Pulmonary artery endothelial cell (primary cell): ENCODE data around the gene FBF1. TPM values are rescaled to one million over a fixed set of nuclear protein-coding genes. Genes with fewer than 3 reads are reported as not detected.
"Not testable (repeated sequence)": the region's sequence is repeated elsewhere in the genome, so short reads cannot be mapped to it uniquely, and the experiment has no call there.

ENCODE experiments used
- DNase-seq: peaks from one replicate; pipeline ENCODE4 v3.0.0-alpha.2; 2011; ENCODE audit warnings: low read depth, low spot score
- total RNA-seq: library from RNA; depleted of rRNA; stranded (reverse); fragments of >200 nt; gene quantifications from 2 replicates; pipeline ENCODE4 v1.2.3, GENCODE V29; 2014

FBF1 gene, protein sequence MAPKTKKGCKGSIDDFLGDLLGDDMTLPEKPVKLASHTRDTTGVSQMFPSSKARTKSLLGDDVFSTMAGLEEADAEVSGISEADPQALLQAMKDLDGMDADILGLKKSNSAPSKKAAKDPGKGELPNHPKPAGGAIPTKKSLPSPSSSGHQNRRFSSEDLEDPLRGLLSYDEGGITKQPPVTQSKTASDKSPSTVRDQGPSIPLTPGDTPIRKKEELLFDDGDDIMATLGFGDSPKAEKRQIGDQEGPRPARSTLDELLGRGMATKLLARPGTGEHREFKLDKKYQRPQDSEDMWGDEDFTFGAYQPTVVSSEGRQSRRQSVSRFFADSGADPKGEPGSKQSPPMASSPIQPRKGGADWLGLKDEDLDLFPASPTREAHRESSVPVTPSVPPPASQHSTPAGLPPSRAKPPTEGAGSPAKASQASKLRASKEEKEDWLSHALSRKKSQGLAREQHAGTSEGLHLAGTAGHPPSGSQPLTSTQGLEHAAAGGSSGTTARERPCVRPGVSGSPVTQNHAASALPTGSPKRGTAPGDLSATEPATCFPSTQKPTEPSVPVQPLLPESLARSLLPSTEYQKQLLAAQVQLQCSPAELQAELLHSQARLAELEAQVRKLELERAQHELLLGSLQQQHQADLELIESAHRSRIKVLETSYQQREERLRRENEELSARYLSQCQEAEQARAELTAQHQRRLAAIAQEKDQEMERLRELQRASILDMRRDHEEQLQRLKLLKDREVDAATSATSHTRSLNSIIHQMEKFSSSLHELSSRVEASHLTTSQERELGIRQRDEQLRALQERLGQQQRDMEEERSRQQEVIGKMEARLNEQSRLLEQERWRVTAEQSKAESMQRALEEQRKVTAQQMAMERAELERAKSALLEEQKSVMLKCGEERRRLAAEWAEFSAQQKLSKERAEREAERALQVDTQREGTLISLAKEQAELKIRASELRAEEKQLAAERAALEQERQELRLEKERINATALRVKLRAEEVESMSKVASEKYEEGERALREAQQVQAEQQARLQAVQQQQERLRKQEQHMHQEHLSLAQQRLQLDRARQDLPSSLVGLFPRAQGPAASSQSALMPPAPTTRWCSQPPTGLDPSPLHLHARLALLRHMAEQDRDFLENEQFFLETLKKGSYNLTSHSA
- 6.9 and 10.4 TPM in 2 replicates for total RNA-seq

DNA sequence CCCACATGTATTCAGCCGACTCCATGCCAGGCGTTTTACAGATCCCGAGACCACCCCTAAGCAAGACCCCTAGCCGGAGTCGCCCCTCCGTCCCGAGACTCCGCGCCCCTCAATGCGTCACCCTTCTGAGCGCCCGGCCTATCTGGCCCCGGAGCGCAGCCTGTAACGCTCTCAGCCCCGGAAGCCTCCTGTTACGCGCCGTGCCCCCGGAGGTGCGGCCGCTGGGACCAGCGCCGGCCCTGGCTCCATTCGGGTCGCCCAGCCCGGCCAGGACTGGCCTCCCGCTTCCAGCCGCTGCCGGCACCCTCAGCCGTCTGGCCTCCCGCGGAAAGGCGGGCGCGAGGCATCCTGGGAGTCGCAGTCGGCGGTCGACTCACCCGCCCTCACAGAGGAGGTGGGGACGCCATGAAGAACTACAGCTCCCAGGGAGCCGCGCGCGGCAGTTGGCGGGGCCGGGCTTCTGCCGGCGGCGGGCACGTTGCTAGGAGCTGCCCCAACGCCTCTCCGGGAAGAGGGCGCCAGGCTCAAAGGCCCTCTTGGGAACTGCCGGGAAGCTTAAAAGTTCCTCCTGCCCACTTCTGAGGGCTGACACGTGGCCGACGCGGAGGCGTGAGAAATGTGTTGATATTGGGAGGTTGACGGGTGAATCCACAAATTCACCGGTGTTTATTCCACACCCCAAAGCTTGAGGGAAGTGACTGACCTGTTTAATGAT, at the start of gene FBF1:
TSS of gene FBF1 (minus strand) at position 316 of the 715 bp plus-strand sequence. CDS start 2,893 bp downstream, outside the sequence.
- peak; percentile 75 for DNase-seq

DNA sequence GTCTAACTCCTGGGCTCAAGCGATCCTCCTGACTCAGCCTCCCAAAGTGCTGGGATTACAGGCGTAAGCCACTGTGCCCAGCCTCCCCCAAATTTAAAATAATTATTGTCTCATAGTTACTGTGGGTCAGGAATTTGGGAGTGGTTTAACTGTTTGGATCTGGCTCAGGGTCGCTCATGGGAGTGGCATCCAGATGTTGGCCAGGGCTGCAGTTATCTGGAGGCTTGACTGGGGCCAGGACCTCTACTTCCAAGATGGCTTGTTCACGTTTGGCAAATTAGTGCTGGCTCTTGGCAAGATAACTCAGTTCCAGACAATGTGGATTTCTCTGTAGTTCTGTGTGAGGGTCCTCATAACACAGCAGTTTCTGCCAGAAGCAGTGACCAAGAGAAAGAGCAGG, 46.2 kb upstream of the FBF1 start:
- no peak for DNase-seq

DNA sequence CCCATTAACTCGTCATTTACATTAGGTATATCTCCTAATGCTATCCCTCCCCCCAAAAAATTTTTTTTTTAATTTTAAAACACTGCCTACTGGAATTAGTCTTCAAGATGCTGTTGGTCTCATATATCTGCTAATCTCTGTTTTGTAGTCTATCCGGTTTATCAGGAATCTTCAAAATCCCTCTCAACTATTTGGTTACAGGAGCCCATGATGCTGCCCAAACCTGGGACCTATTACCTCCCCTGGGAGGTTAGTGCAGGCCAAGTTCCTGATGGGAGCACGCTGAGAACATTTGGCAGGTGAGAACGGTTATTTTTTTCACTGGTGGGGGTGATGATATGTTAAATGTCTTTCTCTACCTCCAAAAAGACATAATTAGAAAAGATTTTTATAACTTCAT, 45.1 kb upstream of the FBF1 start:
- no peak for DNase-seq

DNA sequence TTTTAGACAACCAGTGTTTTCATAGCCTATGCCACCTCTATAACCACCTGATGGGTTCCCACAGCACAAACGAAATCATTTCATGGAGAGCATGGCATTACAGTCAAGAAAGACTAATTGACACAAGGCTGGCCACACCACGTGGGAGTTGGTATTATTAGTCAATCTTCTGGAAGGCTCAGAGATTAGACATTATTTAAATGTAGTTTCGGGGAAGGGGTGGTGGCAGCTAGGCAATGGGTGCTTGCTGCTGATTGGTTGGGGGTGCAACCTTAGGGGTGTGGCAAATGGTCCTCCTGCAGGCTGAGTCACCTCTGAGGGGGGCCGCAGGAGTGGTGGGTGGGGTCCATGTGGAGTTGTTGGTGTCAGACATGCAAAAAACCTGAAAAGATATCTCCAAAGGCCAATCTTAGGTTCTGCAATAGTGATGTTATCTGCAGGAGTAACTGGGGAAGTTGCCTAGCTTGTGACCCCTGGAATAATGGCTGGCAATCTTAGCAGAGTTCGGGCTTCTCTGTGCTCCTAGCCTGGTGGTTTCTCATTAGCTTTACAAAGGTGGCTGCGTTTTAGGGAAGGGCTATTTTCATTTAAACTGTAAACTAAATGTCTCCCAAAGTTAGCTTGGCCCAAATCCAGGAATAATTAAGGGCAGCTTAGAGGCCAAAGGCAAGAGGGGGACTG, 42.8 kb upstream of the FBF1 start:
- no peak for DNase-seq

DNA sequence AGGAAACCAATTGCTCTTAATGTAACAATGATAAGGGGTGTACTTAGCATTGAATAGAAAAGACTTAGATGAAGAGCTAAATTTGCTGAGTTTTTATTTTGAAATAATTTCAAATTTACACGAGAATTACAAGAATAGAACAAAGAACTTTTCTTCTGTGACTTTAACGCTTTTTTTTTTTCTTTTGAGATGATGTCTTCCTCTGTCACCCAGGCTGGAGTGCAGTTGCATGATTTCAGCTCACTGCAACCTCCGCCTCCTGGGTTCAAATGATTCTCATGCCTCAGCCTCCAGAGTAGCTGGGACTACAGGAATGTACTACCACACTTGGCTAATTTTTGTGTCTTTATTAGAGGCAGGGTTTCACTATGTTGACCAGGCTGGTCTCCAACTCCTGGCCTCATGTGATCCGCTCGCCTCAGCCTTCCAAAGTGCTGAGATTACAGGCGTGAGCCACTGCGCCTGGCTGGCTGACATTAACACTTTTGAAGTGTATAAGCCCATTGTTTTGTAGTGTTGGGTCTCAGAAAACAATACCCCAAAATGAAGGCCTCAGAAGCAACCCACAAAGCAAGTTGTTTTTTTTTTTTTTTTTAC, 40.3 kb upstream of the FBF1 start:
- DNase-seq: no peak

DNA sequence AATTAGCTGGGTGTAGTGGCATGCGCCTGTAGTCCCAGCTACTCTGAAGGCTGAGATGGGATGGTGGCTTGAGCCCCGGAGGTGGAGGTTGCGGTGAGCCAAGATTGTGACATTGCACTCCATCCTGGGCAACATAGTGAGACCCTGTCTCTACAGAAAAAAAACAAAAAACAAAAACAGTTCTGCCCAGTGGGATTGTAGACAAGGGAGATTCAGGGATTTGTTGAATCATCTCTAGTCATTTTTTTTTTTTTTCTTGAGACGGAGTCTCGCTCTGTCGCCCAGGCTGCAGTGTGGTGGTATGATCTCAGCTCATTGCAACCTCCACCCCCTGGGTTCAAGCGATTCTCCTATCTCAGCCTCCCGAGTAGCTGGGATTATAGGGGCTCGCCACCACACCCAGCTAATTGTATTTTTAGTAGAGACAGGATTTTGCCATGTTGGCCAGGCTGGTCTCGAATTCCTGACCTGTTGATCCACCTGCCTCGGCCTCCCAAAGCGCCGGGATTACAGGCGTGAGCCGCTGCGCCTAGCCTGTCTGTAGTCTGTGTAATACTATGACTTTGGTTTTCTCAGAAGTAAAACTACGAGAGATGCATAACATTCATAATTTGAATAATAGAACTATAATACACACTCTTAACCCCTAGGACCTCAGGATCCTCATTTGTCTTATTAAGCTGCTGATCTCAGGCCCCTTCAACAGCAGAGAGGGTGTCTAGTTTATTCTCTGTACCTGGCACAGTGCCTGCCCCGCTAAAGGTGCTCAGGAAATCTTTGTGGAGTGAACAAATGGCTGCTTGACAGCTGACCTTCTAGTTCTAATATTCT, 39.6 kb upstream of the FBF1 start:
- no peak for DNase-seq

DNA sequence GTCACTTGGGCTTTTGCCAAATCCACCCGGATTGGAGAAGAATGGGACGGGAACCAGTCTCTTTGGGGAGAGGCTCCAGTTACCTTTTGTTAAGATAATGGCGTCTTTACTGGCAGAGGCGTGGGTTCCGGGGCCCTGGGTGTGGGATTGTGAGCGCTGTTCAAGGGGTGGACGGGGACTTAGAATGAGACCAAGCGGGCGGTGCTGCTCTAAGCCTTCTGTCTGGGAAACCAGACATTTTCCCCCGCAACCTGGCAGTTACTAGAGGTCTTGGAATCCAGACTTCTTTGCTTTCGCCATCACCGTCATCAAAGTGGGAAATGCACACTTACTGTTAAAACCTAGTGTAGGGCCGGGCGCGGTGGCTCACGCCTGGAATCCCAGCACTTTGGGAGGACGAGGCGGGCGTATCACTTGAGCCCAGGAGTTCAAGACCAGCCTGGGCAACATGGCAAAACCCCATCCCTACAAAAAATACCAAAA, 38.9 kb upstream of the FBF1 start:
- DNase-seq: no peak

DNA sequence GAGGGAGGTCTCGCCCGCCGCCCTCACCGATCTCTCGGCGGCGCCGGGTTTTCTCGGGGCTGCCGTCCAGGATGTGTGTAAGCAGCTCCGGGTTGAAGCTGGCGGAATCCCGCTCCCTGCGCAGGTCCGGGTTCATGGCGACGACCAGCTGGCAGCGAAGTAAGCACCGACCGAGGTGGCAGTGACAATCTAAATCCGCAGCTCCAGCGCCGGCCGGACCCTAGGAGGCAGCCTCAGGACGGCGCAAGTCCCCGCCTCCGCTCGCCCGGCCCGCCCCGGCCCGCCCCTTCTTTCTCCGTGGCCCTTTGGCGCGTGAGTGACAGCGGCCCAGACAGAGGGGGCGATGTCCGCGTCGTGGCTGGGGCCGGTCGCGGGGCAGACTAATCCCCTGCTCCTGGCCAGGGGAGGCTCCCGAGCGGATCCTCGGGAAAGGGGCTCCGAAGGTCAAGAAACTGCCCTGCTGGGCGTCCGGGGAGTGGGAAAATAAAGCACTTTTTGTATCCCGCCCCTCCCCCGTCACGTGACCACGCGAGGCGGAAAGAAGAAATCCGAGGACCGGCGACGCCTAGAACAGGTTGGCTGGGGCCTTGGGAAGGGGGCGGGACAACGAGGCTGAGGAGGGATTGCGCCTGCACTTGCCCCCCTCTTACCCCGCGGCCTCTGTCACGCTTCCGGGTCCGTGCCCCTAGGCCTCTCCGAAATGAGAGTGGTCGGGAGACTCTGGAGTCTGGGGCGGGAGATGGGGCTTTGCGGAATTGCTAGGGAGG, 38.3 kb upstream of the FBF1 start, which contains the start of the genes ACOX1 and TEN1:
TSS of gene ACOX1 (minus strand) at position 229 of the 767 bp plus-strand sequence. CDS start at position 136, 93 bp downstream.
TSS of gene TEN1 (plus strand) at position 303 of the 767 bp plus-strand sequence. CDS start 6,953 bp downstream, outside the sequence.
- peak; percentile 90 for DNase-seq

DNA sequence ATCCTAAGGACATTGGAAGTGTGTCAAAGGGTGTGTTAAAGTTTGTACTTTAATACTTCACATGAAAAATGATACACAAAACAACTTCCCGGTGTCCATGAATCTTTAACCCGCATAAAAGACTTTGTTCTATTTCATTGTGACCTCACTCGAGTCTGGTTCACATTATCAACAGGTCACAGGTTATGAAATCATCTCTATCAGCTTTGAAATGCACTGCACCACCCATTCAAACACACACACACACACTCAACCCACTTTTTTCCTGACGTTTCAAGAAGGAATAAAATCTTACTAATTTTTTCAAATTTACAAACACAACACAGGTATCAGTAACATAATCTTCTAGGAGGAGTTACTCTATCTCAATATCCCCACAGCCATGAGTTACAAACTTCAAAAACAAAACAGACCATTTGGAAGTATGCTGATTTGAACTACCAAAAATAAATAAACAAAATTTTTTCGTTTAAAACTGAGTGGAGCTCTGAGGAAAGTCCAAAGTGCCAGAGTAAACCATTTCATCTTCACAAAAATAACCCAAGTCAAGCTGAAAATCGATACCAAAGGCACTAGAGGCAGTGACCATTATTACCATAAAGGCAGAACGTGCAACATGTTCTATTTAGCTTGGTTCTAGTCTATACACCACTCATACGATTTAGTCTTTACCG, 35.5 kb upstream of the FBF1 start:
- no peak for DNase-seq

DNA sequence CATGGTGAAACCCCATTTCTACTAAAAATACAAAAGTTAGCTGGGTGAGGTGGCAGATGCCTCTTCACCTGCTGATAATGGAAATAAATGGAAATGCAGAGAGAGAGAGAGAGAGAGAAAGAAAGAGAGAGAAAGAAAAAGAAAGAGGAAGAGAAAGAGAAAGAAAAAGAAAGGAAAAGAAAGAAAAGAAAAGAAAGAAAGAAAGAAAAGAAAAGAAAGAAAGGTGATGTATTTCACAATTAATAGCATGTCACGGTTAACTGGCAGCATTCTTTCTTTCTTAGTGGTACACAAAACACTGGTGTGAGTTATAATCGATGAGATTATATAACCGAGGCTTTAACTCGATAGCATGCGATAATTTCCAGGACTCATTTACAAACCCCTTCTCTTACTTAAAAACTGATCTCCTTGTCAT, 34.9 kb upstream of the FBF1 start:
- DNase-seq: no peak

DNA sequence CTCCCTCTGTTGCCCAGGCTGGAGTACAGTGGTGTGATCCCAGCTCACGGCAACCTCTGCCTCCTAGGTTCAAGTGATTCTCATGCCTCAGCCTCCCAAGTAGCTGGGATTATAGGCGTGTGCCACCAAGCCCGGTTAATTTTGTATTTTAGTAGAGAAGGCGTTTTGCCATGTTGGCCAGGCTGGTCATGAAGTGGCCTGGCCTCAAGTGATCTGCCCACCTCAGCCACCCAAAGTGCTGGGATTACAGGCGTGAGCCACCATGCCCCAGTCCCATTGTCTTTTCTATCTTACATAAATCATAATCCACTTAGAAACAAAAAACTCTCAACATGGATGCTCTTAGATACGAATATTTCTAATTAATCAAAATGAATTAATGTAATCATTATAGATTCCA, 34.3 kb upstream of the FBF1 start:
- DNase-seq: not testable (repeated sequence)

DNA sequence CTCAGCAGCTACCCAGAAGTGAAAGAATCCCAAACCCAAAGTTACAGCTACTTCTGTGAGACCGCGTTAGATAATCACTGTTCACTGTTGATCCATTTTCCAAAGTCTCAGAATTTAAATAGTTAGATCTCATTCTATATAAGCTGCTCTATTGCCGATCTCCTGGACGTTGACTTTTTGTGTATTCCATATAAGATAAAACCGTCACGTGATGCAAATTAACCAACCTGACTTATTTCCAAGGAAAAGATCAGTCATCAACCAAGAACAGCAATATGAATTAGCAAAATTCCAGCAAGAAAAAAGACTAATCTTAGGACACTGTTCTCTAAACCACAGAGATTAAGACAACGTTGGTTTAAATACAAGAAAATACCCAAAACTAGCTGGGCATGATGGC, 29.8 kb upstream of the FBF1 start:
- DNase-seq: no peak

DNA sequence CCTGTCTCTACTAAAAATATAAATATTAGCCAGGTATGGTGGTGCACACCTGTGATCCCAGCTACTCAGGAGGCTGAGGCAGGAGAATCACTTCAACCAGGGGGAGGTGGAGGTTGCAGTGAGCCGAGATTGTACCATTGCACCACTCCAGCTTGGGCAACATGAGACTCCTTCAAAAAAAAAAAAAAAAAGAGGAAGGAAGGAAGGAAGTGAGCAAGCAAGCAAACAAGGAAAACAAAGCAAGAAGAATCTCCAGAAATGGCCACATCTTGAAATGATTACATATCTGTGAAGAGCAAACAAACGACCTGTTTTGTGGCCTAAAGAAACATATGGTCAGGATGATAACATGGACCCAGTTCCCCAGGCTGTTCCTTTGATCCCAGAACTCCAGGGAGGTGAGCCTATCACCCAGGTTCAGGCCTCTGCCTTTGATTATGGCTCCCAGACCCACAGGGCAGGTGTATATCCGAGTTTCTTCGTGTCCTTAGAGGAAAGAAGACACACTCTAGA, 29.2 kb upstream of the FBF1 start:
- DNase-seq: peak; percentile 30

DNA sequence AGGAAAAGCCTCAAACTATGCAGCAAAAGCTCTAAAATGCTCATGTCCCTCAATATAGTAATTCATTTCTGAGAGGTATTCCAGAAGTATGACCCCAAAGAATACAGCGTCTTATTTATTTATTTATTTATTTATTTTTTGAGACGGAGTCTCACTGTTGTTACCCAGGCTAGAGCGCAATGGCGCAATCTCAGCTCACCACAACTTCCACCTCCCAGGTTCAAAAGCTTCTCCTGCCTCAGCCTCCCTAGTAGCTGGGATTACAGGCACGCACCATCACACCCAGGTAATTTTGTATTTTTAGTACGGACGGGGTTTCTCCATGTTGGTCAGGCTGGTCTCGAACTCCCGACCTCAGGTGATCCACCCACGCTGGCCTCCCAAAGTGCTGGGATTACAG, 28.2 kb upstream of the FBF1 start:
- DNase-seq: not testable (repeated sequence)

DNA sequence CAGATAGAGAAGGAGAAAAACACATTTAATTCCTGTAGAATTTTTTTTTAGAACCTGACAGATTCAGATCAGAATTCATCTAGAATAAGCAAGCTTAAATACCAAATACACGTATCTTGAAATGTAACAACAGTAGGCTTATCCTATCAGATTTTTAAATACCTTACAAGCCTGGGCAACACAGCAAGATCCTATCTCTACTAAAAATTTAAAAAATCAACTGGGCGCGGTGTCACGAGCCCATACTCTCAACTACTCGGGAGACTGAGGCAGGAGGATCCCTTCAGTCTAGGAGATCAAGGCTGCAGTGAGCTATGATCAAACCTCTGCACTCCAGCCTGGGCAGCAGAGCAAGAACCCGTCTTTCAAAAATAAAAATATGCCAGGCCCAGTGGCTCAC, 24.6 kb upstream of the FBF1 start:
- DNase-seq: no peak

DNA sequence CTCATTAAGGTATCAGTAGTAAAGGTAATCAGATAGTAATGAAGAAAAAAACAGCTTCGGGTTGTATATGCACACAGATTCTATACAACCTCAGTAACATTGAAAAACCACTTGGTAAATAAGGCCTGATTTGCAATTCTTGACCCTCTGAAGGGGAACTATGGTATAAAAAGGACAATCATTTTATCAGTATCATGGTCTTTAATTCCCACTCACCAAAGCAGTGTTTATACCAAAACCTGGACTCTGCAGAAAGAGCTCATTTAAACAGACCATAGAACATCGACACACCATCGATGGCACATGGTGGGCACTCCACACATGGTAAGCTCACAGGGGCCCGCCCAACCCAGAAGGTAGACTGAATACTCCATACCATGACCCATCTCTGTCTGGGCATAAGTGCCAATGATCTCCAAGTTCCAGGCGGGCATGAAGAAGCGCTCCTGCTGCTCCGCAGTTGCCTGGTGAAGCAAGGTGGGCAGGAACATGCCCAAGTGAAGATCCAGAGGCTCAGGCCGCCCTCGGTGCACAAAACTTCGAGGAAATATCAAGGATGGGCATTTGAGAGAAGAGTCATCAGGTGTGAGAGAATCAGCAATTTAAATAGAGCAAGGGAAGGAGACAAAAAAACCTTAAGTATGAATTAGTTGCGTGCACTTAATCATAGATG, 19.1 kb upstream of the FBF1 start:
- no peak for DNase-seq
